HepG2 (cell line): ENCODE results near the gene NPB.
"Not testable (repeated sequence)": the region's sequence is repeated elsewhere in the genome, so short reads cannot be mapped to it uniquely, and the experiment has no call there.

Source experiments
- EHMT2 ChIP-seq: fragments of 200-600 bp; sonication (generic); IDR thresholded peaks from 2 replicates; pipeline ENCODE4 v1.7.0; 2017; ENCODE audit warnings: antibody characterized with exemption, low read depth, low read length, borderline replicate concordance
- FIP1L1 ChIP-seq: fragments of 200-400 bp; formaldehyde crosslinking; IDR thresholded peaks from 2 replicates; pipeline ENCODE4 v1.6.1; 2018; ENCODE audit warnings: low read depth, mild to moderate bottlenecking, low read length, moderate library complexity, borderline replicate concordance; ENCODE audit not compliant: insufficient read depth
- TF ChIP-seq, protein P1 (sequence below): sonication (generic); formaldehyde crosslinking; IDR thresholded peaks from 2 replicates; pipeline ENCODE4 v1.5.0; 2020; ENCODE audit warnings: mild to moderate bottlenecking, missing genetic modification reagents, moderate library complexity

GRCh38 chr17:81918333-81918669, 16.3 kb downstream of the NPB start:
- TF ChIP-seq FIP1L1, EHMT2: not testable (repeated sequence)
- TF ChIP-seq, protein P1, sequence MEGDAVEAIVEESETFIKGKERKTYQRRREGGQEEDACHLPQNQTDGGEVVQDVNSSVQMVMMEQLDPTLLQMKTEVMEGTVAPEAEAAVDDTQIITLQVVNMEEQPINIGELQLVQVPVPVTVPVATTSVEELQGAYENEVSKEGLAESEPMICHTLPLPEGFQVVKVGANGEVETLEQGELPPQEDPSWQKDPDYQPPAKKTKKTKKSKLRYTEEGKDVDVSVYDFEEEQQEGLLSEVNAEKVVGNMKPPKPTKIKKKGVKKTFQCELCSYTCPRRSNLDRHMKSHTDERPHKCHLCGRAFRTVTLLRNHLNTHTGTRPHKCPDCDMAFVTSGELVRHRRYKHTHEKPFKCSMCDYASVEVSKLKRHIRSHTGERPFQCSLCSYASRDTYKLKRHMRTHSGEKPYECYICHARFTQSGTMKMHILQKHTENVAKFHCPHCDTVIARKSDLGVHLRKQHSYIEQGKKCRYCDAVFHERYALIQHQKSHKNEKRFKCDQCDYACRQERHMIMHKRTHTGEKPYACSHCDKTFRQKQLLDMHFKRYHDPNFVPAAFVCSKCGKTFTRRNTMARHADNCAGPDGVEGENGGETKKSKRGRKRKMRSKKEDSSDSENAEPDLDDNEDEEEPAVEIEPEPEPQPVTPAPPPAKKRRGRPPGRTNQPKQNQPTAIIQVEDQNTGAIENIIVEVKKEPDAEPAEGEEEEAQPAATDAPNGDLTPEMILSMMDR (CRISPR knock-in tag): not testable (repeated sequence)
